ENCODE data around the gene VAV2. TPM values are rescaled to one million over a fixed set of nuclear protein-coding genes. Genes with fewer than 3 reads are reported as not detected.

The VAV2 gene
- total RNA-seq, 1 experiment from 2014 or later, result 12.5 TPM

DNA sequence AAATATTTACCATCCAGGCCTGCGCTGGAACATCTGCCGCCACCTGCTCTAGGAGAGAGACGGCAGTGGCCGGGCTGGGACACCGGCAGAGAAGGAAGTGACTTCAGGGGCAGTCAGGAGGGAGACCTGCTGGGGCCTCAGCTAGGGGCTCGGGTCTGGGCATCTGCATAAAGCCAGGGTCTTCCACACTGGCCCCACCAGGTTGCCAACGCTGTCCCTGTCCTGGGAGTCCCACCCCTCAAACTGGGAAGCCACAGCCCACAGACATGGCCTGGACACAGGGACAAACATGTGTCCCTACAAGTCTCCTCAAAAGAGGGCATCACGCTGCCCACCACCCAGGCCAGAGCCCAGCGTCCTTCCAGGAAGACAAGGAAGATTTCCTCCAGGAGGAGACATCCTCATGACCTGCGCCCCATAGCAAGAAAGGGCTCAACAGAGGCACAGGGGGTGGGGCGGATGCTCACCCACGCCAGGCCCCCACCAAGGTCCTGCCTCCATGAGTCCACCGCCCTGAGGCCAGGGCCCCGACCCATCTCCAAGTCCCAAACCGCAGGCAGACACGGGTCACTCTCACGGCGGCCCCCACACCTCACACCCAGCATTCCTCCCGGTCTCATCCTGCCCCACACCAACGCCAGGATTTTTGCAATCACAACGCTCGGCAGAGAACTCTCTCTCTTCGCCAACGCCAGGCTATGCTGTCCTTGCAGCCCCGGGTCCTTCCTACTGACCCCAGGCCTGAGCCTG is 9.0 kb downstream of the VAV2 start:
- DNase-seq (ENCODE audit: low read depth), result no peak

DNA sequence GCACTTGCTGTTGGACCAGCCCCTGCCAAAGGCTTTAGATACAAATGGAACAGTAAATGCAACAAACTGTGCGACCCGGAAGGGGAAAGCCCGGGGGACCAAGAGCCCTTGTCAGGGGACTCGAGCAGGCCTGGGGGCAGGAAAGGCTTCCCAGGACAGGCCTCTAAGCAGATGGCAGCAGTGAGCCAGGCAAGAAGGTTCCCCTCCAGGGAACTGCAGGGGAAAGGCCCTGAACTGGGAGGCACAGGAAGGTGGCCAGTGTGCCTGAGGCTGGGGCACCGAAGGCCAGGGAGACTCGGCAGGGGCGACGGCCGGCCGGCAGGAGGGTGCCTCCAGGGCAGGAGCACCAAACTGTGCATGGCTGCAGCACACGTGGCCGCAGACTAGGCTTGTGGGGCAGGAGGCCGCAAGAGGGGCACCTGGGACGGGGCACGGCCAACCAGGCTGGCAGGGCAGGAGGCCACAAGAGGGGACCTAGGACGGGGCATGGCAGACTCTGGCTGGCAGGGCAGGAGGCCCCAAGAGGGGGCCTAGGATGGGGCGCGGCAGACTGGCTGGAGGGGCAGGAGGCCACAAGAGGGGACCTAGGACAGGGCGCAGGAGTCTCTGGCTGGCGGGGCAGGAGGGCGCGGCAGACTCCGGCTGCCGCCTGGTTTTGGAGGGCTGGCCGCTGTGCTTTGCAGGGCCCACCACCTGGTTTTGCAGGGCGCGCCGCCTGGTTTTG is 10.0 kb downstream of the VAV2 start:
- DNase-seq (ENCODE audit: low read depth), result no peak

DNA sequence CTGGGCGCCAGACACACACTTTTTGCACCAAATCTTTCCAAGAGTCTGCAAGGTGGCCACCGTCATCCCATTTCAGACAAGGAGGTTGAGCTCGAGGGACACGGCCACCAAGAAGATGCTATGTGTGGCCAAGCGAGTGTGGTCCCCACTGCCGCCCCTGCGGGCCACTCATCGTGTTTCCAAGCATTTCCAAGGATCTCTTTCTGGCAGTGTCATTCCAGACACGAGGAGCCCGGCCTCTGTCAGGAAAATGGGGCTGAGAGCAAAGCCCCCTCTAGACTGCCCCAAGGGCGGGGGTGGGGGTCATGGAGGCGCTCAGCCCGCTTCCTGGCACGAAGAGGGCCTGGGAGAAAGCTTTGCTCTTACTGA is 10.6 kb downstream of the VAV2 start:
- DNase-seq (ENCODE audit: low read depth), result no peak

DNA sequence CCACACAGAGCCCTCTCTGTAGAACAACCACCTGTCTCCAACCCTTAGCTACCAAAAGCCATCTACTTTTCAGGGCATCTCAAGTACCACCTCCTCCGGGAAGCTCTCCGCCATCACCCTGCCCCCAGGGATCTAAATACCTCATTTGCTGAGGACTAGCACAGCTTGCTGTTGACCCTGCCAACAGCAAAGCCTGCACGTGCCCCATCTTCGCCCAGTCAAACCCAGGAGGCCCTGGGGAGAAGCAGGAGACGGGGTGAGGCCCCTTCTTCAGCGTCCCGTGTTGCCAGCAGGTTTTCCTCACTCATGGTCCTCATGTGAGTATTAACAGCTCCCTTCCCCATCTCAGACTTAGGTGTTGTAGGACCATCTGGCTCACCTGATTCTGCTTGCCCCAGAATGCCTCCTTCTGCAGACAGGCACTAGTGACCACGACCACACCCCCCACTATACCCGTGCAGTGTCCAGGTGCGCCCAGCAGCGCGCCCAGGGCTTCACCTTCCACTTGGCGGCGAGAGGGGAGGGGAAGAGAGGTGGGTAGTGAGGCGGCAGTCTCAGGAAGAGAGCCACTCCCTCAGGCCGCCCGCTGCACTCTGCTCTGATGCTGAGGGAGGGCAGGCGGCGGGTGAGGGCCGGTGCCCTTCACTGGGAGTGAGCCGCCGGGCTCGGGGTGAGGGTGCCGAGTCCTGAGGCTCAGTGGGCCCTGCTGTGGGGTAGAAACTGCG is 11.1 kb downstream of the VAV2 start:
- no peak for DNase-seq (ENCODE audit: low read depth)

DNA sequence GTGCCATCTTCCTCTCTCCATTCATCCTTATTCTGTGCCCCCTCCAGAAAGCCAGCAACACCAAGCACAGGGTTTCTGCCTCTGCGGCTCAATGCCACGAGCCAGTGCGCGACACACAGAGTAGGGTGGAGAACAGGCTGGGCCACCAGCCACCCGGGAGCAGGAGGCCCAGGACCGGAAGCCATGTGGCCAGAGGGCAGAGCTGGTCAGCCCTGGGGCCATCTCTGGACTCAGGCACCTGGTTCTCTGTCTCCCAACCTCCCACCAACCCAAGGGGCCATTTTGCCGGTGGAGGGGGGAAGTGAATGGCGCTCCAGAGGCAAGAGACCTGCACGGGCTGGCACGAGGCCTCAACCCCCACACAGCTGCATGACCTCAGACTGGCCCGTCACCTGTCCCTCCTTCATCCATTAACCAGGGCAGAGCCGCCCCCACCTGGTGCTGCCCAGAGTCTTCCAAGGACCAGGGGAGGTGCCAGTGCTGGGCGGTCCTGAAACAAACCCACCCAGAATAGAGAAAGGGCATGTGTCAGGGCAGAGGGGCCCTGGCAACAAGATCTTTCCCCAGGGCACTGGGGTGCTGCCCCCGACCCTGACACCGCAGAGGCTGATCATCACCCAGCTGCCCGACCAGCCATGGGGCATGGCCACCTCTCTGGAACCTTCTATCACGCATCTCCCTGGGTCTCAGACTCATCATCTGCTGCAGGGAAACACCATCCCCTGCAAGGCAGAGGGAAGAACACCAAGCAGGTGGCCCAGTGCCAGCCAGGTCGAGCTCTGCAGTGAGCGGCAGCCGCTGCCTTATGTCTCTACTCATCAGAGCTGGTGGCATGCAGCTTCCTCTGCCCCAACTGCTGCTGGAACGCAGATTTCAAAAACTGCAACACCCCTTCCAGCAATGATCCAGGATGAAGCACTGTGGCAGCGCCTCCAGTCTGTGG is 11.9 kb downstream of the VAV2 start:
- no peak for DNase-seq (ENCODE audit: low read depth)

DNA sequence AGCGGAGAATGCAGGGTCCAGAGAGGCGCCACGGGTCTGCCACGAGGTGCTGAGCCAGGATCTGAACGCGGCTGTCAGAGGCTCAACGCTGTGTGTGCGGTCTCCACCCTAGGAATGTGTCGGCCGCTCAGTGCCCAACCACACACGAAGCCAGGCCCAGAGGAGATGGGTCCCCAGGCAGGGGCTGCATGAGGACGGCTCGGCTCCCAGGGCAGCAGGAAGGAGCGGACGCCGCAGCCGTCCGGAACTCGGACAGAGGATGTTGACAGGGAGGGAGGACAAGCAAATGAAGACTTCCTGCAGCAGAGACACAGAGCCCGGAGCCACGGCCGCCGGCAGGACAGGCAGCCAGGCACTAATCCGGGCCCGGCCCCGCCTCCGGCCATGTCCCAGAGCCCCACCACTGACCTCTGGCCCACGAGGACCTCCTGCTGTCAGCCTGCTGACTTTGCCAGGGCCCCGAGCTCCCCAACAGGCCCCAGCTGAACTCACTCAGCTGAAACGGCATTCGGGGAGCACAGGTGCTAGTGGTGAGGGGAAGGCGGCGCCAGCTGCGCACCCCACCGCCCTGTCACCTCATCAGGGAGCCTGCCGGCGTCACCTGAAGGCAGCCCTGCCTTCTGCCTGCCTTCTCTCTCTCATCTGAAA is 12.7 kb downstream of the VAV2 start:
- DNase-seq (ENCODE audit: low read depth), result no peak

DNA sequence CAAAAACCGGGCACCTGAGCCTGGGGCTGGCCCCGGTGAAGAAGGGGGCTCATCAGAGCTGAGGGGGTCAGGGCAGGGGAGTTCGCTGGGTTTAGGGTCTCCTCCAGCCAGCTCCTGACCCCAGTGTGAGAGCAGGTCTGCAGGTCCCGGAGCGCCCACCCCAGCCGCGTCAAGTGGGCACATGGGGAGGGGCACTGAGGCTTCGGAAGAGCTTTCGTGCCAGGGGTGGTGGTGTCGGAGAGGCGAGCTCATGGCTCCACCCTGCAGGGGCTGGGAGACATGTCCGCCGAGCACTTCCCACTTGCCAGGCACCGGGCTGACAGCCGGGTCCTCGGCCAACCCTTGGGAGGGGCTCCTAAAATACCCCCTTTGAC is 13.2 kb downstream of the VAV2 start:
- DNase-seq (ENCODE audit: low read depth), result no peak

DNA sequence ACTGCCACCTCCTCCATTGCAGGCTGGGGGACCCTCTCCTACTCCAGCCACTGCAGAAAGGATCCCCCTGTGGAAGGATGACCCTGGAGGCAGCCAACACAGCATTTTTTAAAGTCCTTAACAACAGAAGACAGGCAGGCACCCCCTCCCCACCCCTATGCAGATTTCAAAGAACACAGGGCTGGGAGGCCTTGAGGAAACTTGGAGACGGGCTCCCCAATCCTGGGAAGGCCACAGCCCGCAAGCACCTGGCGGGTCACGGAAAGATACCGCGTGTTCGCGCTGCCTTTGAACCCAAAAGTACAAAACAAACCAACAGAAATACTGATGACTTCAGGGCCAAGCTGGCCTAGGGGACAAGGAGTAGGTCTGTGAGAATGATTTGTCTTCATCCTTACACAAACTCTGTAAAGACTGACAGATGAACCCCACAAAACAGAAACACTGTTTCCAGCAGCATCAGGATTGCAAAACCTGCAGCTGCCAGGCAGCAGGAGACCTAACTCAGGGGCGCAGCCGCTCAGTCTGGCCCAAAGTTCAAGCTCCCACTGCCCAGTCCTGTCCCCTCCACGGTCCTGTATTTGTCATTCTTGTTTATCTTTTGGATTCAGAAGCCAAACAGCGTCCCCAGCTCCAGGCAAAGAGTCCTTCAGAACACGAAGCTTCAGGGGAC is 13.8 kb downstream of the VAV2 start:
- DNase-seq (ENCODE audit: low read depth), result no peak

DNA sequence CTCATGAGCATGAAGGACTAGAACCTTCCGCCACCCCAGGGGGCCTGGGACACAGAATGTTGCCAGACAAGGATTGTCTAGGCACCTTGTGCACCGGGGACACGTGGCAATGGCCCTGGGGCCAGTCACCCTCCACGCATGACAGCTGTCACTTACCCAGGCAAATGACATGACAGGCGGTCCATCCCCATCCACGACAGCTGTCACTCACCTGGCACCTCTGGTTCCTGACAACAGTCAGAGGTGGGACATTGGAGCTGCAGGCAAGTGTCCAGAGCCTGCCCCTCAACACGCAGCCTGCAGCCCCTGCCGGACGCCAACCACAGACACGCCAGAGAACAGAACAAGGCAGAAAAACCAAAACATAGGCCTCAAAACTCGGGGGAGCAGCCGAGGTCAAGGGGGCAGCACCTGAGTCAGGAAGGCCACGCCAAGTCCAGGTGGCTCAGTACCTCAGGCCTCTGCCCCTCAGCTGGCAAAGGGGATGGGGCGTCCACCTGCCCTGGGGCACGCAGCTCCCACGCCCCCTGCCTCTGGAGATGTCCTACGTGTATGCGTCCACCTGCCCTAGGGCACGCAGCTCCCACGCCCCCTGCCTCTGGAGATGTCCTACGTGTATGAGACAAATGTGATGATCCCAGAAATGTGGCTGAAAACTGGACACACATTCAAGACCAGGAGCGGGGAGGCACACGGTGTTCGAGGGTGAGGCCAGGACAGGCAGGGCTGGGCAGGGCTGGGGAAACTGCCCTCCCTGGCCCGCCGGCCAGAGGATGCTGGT is 14.5 kb downstream of the VAV2 start:
- no peak for DNase-seq (ENCODE audit: low read depth)

DNA sequence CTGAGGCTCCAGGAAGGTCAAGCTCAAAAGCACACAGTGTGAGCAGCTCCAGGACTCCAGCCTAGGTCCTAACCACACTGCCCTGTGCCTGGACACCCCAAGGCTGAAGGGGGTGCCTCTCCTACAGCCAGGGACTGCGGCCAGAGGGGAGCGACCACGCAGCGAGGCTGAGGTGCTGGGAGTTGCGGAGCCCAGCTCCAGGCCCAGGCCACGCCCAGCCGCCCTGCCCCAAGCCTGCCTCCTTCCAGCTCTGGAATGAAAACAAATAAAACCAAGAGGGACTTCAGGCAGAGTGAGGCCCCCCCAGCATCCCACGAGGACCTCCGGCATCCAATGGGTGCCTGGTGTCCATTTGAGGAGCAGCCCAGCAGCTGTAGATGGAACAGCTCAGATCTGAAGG is 15.2 kb downstream of the VAV2 start:
- DNase-seq (ENCODE audit: low read depth), result no peak

DNA sequence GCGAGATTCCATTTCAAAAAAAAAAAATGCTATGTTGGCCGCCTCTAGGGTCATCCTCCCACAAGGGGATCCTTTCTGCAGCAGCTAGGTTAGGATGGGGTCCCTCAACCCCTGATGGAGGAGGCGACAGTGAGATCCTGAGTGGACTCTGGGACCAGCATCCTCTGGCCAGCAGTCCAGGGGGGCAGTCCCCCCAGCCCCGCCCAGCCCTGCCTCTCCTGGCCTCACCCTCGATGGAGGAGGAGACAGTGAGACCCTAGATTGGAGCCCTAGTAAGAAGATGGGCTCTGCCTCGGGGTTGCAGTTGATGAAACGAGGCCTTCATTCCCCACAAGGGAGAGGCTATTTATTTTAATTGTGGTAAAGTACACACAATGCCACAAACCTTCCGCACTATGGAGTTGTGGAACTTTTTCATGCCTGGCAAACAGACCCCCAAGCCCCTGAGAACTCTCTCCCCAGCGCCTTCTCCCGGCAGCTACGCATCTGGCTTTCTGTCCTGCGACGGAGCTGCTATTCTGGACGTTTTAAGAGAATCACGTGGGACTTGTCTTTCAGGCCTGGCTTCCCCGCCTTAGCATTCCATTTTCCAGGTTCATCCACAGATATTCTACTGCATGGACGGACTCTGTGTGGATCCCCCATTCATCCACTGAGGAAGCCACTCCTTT is 15.8 kb downstream of the VAV2 start:
- DNase-seq (ENCODE audit: low read depth), result no peak

DNA sequence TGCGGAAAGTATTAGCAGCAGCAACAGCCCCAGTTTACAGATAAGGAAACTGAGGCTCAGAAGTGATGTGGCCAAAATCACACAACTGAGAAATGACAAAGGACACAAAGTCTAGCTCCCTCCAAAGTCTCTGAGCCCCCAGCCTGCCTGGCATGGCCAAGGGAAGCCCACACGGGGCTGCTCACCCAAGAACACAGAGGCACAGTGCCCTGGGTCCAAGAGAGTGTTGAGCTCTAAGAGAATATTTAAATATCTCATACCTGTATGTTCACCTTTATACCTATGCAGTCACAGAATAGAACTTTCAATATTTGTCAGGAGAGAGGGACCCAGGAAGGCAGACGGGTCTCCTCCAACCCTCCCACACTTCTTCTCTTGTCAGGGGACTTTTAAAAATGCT is 16.6 kb downstream of the VAV2 start:
- DNase-seq (ENCODE audit: low read depth), result no peak

DNA sequence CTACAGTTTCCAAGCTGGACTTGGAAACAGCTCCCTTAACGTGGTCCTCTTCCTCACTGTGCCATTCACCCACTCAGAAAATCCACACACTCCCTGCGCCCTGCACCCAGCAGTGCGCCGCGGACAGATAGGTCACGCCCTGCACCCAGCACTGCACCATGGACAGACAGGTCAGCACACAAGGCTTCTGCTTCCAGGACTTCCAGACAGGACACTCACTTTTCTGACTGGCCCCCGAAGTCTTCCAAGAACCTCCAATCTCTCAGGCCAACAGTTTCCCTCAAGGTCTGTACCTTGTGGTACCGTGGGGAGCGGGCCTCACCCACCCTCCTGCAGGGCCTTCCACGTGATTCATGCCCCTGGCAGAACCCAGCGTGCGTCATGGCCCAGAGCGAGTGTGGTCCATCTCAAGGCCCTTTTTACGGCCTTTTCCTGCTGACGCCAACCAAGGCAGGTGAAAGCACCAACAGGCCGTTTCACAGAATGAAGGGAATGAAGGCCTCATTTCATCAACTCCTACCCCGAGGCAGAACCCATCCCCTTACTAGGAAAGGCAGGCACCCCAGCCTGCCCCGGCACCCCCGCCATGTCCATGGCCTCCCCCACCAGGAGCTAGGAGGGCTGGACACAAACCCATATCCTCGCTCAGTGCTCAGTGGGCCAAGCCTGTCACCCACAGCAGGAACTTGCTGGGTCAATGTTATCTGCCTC is 17.3 kb downstream of the VAV2 start:
- no peak for DNase-seq (ENCODE audit: low read depth)

DNA sequence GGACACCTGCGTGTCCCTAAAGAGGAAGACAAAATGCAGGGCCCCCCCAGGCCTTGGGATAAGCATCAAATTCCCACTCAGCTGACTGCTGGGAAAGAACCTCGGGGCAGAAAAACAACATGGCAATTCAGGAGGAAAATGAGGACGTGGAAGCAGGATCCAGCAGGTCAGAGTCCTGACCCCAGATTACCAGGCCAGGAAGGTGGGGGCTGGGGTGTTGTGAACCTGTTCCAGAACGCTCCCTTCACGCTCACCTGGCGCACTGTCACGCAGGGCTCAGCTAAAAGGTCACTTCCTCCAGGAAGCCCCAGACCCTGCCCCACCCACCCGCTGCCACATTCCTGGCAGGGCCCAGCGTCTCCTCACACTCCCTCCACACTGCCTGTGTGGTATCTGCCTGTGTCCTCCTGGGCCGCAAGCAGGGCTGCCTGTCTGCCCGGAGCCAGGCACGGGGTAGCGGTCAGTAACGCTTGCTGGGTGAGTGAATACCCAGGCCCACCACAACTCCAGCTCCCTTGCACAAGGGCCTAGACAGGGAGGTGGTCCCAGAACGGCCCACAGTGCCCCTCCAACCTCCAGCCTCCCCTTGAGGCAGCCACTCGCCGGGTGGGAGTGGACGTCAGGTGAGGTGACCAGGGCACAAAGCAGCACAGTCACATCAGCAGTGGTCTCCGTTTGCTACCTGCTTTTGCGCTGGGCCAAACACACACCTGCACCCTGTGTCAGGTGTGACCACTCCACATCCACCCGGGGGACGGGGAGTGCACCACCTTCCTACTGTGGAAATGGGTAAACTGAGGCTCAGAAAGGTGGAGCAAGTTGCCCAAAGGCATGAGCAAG is 18.1 kb downstream of the VAV2 start:
- no peak for DNase-seq (ENCODE audit: low read depth)

DNA sequence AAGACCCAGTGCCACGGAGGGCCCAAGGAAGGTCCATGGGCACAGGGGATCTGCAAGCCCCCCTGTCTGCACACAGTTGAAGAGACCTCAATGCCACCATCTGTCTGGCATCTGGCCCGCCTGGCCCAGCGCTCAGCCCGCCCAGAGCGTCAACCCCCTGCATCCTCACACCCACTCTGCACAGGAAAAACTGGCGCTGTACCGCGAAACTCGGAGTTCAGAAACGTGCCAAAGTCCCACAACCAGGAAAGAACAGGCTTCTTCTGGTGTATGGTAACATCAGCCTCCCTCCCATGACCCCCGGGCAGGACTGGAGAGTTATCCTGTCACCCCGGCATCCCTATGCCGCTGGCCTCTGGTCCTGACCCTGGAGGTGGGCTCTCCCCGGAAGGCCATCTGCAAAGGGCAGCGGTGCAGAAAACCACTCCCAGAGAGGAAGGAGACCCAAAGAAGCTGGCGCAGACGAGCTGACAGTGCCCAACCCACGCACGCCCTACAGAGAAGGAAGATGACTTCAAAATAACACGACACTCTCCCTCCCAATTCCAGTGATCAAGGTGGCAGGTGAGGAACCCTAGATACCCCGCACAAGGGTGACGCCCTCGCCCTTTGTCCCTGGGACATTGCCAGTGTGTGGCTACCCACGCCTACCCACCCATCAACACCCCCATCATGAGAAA is 18.9 kb downstream of the VAV2 start:
- DNase-seq (ENCODE audit: low read depth), result no peak

All from HT1080 (cell line).